ENCODE results near the gene STT3B. TPM values are rescaled to one million over a fixed set of nuclear protein-coding genes. Genes with fewer than 3 reads are reported as not detected.

The STT3B gene
- total RNA-seq, 4 donors from 2014 or later: 69.5 to 97.0 (median 78.4) TPM

DNA sequence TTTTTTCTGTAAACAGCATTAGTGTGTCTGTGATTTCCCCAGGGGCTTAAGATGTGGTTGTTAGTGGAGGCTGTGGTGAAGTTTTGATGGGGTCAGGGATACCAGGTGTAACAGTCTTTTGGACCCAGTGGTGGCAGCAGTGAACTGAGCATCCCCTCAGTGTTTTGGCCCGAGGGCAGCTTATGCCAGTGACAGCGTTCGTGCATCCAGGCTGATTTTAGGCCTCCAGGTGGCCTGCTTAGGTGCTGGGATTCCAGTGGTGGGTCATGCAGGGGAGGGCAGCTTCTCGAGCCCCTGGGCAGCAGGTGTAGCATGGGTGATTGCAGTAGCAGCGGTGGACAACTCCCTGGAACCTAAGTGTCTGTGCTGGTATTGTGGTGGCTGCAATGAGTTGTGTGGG, 29.2 kb downstream of the STT3B start:
- H3K4me3 ChIP-seq: no peak overlapping the region
- no peaks in the 10 kb centered on the region for H3K9me3 ChIP-seq
- no peak for DNase-seq (ENCODE audit: low spot score in 2 of 2)
- WGBS: 84% methylated on average over 3 of the region's 5 CpGs
- TF ChIP-seq POLR2AphosphoS5 (IDR thresholded peaks at IDR 0.05): no peak
- no peak for TF ChIP-seq EP300 (IDR thresholded peaks at IDR 0.05)
- TF ChIP-seq, protein P1, sequence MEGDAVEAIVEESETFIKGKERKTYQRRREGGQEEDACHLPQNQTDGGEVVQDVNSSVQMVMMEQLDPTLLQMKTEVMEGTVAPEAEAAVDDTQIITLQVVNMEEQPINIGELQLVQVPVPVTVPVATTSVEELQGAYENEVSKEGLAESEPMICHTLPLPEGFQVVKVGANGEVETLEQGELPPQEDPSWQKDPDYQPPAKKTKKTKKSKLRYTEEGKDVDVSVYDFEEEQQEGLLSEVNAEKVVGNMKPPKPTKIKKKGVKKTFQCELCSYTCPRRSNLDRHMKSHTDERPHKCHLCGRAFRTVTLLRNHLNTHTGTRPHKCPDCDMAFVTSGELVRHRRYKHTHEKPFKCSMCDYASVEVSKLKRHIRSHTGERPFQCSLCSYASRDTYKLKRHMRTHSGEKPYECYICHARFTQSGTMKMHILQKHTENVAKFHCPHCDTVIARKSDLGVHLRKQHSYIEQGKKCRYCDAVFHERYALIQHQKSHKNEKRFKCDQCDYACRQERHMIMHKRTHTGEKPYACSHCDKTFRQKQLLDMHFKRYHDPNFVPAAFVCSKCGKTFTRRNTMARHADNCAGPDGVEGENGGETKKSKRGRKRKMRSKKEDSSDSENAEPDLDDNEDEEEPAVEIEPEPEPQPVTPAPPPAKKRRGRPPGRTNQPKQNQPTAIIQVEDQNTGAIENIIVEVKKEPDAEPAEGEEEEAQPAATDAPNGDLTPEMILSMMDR (IDR thresholded peaks at IDR 0.05): no peak
- no peak for TF ChIP-seq POLR2A (IDR thresholded peaks at IDR 0.05)
- H3K27me3 ChIP-seq: no peaks in the 10 kb centered on the region
- H3K36me3 ChIP-seq: no peaks in the 10 kb centered on the region
- peaks cover 5% of the 10 kb centered on the region for H3K4me1 ChIP-seq
- H3K27ac ChIP-seq: no peak overlapping the region

- WGBS: 92% methylated on average over 8 of the region's 8 CpGs
- Histone ChIP-seq H3K27ac (no peak overlapping the region), H3K27me3 (no peaks in the 10 kb centered on the region), H3K4me1 (peaks cover 5% of the 10 kb centered on the region), H3K4me3 (no peak overlapping the region), H3K9me3 (no peaks in the 10 kb centered on the region), H3K36me3 (no peaks in the 10 kb centered on the region)
- TF ChIP-seq POLR2AphosphoS5 (IDR thresholded peaks at IDR 0.05): no peak
- TF ChIP-seq POLR2A (IDR thresholded peaks at IDR 0.05): no peak
- TF ChIP-seq, protein P1 (IDR thresholded peaks at IDR 0.05): no peak
- no peak for TF ChIP-seq EP300 (IDR thresholded peaks at IDR 0.05)
- no peak for DNase-seq (ENCODE audit: low spot score in 2 of 2)
Observed at GRCh38 chr3:31562525-31562924, 29.8 kb downstream of the STT3B start.

DNA sequence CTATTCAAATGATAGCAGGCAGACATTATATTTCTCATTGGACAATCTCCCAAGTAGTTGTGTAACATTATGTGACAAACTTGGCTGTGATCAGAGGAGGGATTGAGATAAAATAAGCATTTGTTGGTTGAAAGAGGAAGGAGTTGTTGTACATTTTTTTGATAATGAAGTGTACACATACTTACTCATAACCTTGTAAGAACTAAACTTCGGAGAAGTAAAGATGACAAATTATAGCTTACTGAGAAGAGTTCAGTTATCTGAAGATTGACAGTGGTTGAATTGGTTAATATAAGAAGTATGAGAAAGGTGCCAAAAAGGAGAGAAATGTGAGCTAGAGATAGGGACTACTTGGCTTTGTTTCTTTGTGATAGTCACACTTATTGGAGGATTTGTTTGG, 32.6 kb downstream of the STT3B start:
- Histone ChIP-seq H3K4me3 (no peak overlapping the region), H3K27ac (no peak overlapping the region), H3K4me1 (peaks cover 13% of the 10 kb centered on the region), H3K9me3 (no peaks in the 10 kb centered on the region), H3K36me3 (no peaks in the 10 kb centered on the region), H3K27me3 (no peaks in the 10 kb centered on the region)
- TF ChIP-seq POLR2A (IDR thresholded peaks at IDR 0.05) (no peak), POLR2AphosphoS5 (IDR thresholded peaks at IDR 0.05) (no peak), EP300 (IDR thresholded peaks at IDR 0.05) (no peak)
- TF ChIP-seq, protein P1 (IDR thresholded peaks at IDR 0.05): no peak
- no peak for DNase-seq (ENCODE audit: low spot score in 2 of 2)
- WGBS: 64% methylated on average over 1 of the region's 1 CpG

DNA sequence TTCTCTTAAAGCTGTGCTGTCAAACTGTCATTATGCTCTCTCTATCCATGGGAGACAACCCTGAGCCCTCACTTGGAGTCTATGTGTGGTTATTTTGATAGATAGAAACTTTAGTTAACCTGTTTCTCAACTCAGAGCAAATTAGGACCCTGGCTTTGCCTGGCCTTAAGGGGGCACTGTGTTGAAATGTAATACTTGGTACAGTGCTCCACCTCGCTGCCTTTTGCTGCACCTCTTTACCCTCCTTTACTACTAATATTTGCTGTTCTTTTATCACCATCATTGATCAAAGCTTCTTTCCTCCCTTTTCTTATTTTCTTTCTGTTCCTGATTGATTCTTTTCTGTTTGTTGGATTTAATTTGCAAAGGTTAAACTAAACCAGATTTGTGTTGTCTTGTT, 34.3 kb downstream of the STT3B start:
- no peak for DNase-seq (ENCODE audit: low spot score in 2 of 2)
- H3K9me3 ChIP-seq: no peaks in the 10 kb centered on the region
- no peaks in the 10 kb centered on the region for H3K36me3 ChIP-seq
- H3K4me1 ChIP-seq: peaks cover 13% of the 10 kb centered on the region
- WGBS: 100% methylated on average over 1 of the region's 1 CpG
- no peaks in the 10 kb centered on the region for H3K27me3 ChIP-seq
- TF ChIP-seq EP300 (IDR thresholded peaks at IDR 0.05) (no peak), POLR2AphosphoS5 (IDR thresholded peaks at IDR 0.05) (no peak), POLR2A (IDR thresholded peaks at IDR 0.05) (no peak)
- TF ChIP-seq, protein P1 (IDR thresholded peaks at IDR 0.05): no peak
- no peak overlapping the region for H3K4me3 ChIP-seq
- H3K27ac ChIP-seq: no peak overlapping the region

DNA sequence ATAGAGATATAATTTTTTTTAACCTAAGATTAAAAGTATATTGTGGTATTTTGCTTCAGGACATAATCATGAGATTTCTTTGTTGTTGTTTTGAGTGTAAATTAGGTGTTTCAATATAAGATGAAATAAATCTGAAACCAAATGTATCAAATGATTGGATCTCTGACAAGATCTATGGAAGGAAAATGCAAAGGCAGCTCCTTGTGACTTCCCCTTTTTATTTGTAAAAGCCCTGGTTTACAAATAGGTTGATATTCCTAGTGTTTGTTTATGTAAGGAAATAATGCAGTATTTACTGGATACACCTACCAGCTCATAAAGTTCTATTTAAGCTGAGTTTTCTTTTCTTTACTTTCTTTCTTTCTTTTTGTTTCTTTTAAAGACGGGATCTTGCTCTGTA, 35.9 kb downstream of the STT3B start:
- Histone ChIP-seq H3K4me3 (no peak overlapping the region), H3K36me3 (no peaks in the 10 kb centered on the region), H3K4me1 (peaks cover 13% of the 10 kb centered on the region), H3K27ac (no peak overlapping the region), H3K9me3 (no peaks in the 10 kb centered on the region), H3K27me3 (no peaks in the 10 kb centered on the region)
- WGBS: 85% methylated on average over 1 of the region's 1 CpG
- no peak for DNase-seq (ENCODE audit: low spot score in 2 of 2)
- TF ChIP-seq, protein P1 (IDR thresholded peaks at IDR 0.05): no peak
- TF ChIP-seq POLR2AphosphoS5 (IDR thresholded peaks at IDR 0.05) (no peak), POLR2A (IDR thresholded peaks at IDR 0.05) (no peak), EP300 (IDR thresholded peaks at IDR 0.05) (no peak)

Measured in suprapubic skin (tissue), 4 donors.